ENCODE data around the gene RAB7B. TPM values are rescaled to one million over a fixed set of nuclear protein-coding genes. Genes with fewer than 3 reads are reported as not detected.

Gene RAB7B
- total RNA-seq, 1 donor from 2014 or later: 18.9 TPM

GRCh38 chr1:205947024-205947423 lies 56.2 kb downstream of the RAB7B start:
- ATAC-seq: peak; percentile 81

- ATAC-seq: no peak
These were observed 58.1 kb downstream of the RAB7B start for GRCh38 chr1:205945069-205945468.

GRCh38 chr1:205944525-205944924 lies 58.7 kb downstream of the RAB7B start:
- ATAC-seq: no peak

- no peak for ATAC-seq
These were observed 60.0 kb downstream of the RAB7B start, which contains the start of gene SLC26A9 for GRCh38 chr1:205943245-205943644. TSS of gene SLC26A9 (minus strand) at chr1:205943456. CDS start at chr1:205935820, 7,636 bp downstream.

- no peak for ATAC-seq
These were observed 60.5 kb downstream of the RAB7B start for GRCh38 chr1:205942631-205943159.

- ATAC-seq: no peak
These were observed 62.5 kb downstream of the RAB7B start for GRCh38 chr1:205940710-205941109.

- ATAC-seq: no peak
These were observed 63.4 kb downstream of the RAB7B start for GRCh38 chr1:205939690-205940330.

- no peak for ATAC-seq
These were observed 64.5 kb downstream of the RAB7B start for GRCh38 chr1:205938682-205939081.

- ATAC-seq: no peak
These were observed 66.2 kb downstream of the RAB7B start for GRCh38 chr1:205936846-205937586.

- no peak for ATAC-seq
These were observed 66.9 kb downstream of the RAB7B start for GRCh38 chr1:205936311-205936710.

GRCh38 chr1:205935869-205936268 lies 67.3 kb downstream of the RAB7B start:
- ATAC-seq: peak; percentile 69

GRCh38 chr1:205934788-205935187 lies 68.4 kb downstream of the RAB7B start:
- ATAC-seq: peak; percentile 78

- ATAC-seq: peak; percentile 68
These were observed 69.2 kb downstream of the RAB7B start for GRCh38 chr1:205933671-205934618.

- ATAC-seq: no peak
These were observed 70.4 kb downstream of the RAB7B start for GRCh38 chr1:205932776-205933175.

GRCh38 chr1:205930799-205931281 lies 72.4 kb downstream of the RAB7B start:
- no peak for ATAC-seq

- no peak for ATAC-seq
These were observed 73.0 kb downstream of the RAB7B start for GRCh38 chr1:205930195-205930577.

GRCh38 chr1:205929496-205930194 lies 73.5 kb downstream of the RAB7B start:
- no peak for ATAC-seq

GRCh38 chr1:205928317-205928716 lies 74.9 kb downstream of the RAB7B start:
- ATAC-seq: no peak

GRCh38 chr1:205927676-205928075 lies 75.5 kb downstream of the RAB7B start:
- ATAC-seq: no peak

- no peak for ATAC-seq
These were observed 75.9 kb downstream of the RAB7B start for GRCh38 chr1:205927247-205927646.

Measured in esophagus mucosa (tissue), 1 donor.